HG02642 (cell line): Measurements from ENCODE around the gene DPF1.
"Not testable (repeated sequence)": the region's sequence is repeated elsewhere in the genome, so short reads cannot be mapped to it uniquely, and the experiment has no call there.

ENCODE experiments used
- ATAC-seq: cut with Tn5 transposase; IDR thresholded peaks from one replicate; pipeline ENCODE4 v1.9.1; 2021; ENCODE audit warnings: mild to moderate bottlenecking; ENCODE audit not compliant: unreplicated experiment, poor library complexity

DPF1 gene

GRCh38 chr19:38224014-38224862, at the start of gene DPF1:
Gene DPF1 (minus strand): TSS chr19:38224222. CDS start chr19:38224142, 80 bp downstream.
- peak; percentile 76 for ATAC-seq

GRCh38 chr19:38273499-38273898, 49.5 kb upstream of the DPF1 start:
- no peak for ATAC-seq

GRCh38 chr19:38270587-38271167, 46.7 kb upstream of the DPF1 start:
- ATAC-seq = no peak

GRCh38 chr19:38268539-38268938, 44.5 kb upstream of the DPF1 start:
- no peak for ATAC-seq

- no peak for ATAC-seq
Measured at GRCh38 chr19:38267761-38268483, 43.9 kb upstream of the DPF1 start.

GRCh38 chr19:38266981-38267597, 43.1 kb upstream of the DPF1 start:
- no peak for ATAC-seq

GRCh38 chr19:38265921-38266429, 42.0 kb upstream of the DPF1 start:
- no peak for ATAC-seq

GRCh38 chr19:38265213-38265861, 41.3 kb upstream of the DPF1 start:
- ATAC-seq = no peak

- ATAC-seq = no peak
Measured at GRCh38 chr19:38264486-38265212, 40.6 kb upstream of the DPF1 start, which contains the start of gene SPINT2. Gene SPINT2 (plus strand): TSS chr19:38264573. CDS start chr19:38264893, 320 bp downstream.

GRCh38 chr19:38263689-38264485, 39.9 kb upstream of the DPF1 start:
- ATAC-seq = no peak

- ATAC-seq = no peak
Measured at GRCh38 chr19:38262585-38263268, 38.7 kb upstream of the DPF1 start.

GRCh38 chr19:38261942-38262341, 37.9 kb upstream of the DPF1 start:
- not testable (repeated sequence) for ATAC-seq

- no peak for ATAC-seq
Measured at GRCh38 chr19:38255383-38256014, 31.5 kb upstream of the DPF1 start.

- no peak for ATAC-seq
Measured at GRCh38 chr19:38253788-38254187, 29.8 kb upstream of the DPF1 start.

- ATAC-seq = no peak
Measured at GRCh38 chr19:38252941-38253691, 29.1 kb upstream of the DPF1 start.

- ATAC-seq = no peak
Measured at GRCh38 chr19:38252385-38252784, 28.4 kb upstream of the DPF1 start.

GRCh38 chr19:38251564-38252051, 27.6 kb upstream of the DPF1 start:
- ATAC-seq = no peak
